Testis (tissue), 3 donors: ENCODE measurements around the gene CRELD1. TPM values are rescaled to one million over a fixed set of nuclear protein-coding genes. Genes with fewer than 3 reads are reported as not detected.

Experiments
- DNase-seq: peaks from one replicate; pipeline ENCODE4 v3.0.0-alpha.2; 2019
- H3K27ac ChIP-seq, 2 donors: fragments of 200-600 bp; sonication (generic); one replicate each; pipeline ENCODE4 v1.5.1; 2019
- H3K27me3 ChIP-seq: fragments of 200-600 bp; sonication (generic); one replicate; pipeline ENCODE4 v1.5.1; 2019
- H3K36me3 ChIP-seq: fragments of 200-600 bp; sonication (generic); one replicate; pipeline ENCODE4 v1.5.1; 2017; ENCODE audit warnings: low read depth; ENCODE audit errors: missing control alignments
- H3K4me1 ChIP-seq: fragments of 200-600 bp; sonication (generic); one replicate; pipeline ENCODE4 v1.5.1; 2019
- H3K4me3 ChIP-seq, 2 donors: fragments of 200-600 bp; sonication (generic); one replicate each; pipeline ENCODE4 v1.5.1; 2017 to 2019
- H3K9me3 ChIP-seq: fragments of 200-600 bp; sonication (generic); one replicate; pipeline ENCODE4 v1.5.1; 2017
- POLR2A ChIP-seq: fragments of 450-650 bp; IDR thresholded peaks from one replicate; pipeline ENCODE4 v1.6.1; 2017; ENCODE audit warnings: antibody characterized with exemption, mild to moderate bottlenecking, moderate library complexity
- WGBS, 2 donors: methylation state at CpG; one replicate each; pipeline ENCODE4 v1.1.5; 2018; 5-methylcytosine and 5-hydroxymethylcytosine counted together
- intact Hi-C: fragments of 100-400 bp; cut with DNase I; formaldehyde crosslinking; loops from one replicate; pipeline ENCODE4 v1.15.1; 2023; ENCODE audit warnings: low total_unique reads
- polyA plus RNA-seq: library from polyadenylated mRNA; stranded (reverse); fragments of 350-450 nt; fragmentation: Illumina TruSeq; extraction: RNeasy Lipid Tissue Mini Kit (QIAGEN cat#74804); gene quantifications from one replicate; pipeline ENCODE4 v1.2.3, GENCODE V29; 2014; ENCODE audit warnings: low read depth, low replicate concordance; ENCODE audit not compliant: insufficient read depth
- small RNA-seq, 2 donors: library from RNA; depleted of rRNA; stranded (forward); fragments of <200 nt; gene quantifications; one replicate each; pipeline ENCODE3, GENCODE V24; 2016
- total RNA-seq, 2 donors: library from RNA; depleted of rRNA; stranded (reverse); fragments of >200 nt; gene quantifications; one replicate each; pipeline ENCODE4 v1.2.3, GENCODE V29; 2016
- TF ChIP-seq, protein P1 (sequence below), 3 experiments: fragments of 450-650 bp in 2 of 3; fragments of 200-600 bp in 1 of 3; sonication (generic) in 1 of 3; IDR thresholded peaks; one replicate each; pipeline ENCODE4 v1.5.1; 2016 to 2019; ENCODE audit warnings: antibody characterized with exemption in 3 of 3, mild to moderate bottlenecking in 2 of 3, moderate library complexity in 1 of 3

CRELD1 gene
- total and polyA plus RNA-seq, 3 donors from 2014 or later, result 34.9 to 65.7 (median 37.1) TPM

- H3K36me3 ChIP-seq, result no peaks in the 10 kb centered on the region
- no peaks in the 10 kb centered on the region for H3K9me3 ChIP-seq
- no peak overlapping the region for H3K4me3 ChIP-seq
- intact Hi-C loops, result no loop called here
- WGBS, 2 donors, result 74 to 81% methylated on average over 2 of the region's 2 CpGs
- TF ChIP-seq, protein P1, sequence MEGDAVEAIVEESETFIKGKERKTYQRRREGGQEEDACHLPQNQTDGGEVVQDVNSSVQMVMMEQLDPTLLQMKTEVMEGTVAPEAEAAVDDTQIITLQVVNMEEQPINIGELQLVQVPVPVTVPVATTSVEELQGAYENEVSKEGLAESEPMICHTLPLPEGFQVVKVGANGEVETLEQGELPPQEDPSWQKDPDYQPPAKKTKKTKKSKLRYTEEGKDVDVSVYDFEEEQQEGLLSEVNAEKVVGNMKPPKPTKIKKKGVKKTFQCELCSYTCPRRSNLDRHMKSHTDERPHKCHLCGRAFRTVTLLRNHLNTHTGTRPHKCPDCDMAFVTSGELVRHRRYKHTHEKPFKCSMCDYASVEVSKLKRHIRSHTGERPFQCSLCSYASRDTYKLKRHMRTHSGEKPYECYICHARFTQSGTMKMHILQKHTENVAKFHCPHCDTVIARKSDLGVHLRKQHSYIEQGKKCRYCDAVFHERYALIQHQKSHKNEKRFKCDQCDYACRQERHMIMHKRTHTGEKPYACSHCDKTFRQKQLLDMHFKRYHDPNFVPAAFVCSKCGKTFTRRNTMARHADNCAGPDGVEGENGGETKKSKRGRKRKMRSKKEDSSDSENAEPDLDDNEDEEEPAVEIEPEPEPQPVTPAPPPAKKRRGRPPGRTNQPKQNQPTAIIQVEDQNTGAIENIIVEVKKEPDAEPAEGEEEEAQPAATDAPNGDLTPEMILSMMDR (IDR thresholded peaks at IDR 0.05), result no peak
- no peak for TF ChIP-seq POLR2A
- no peaks in the 10 kb centered on the region for H3K27me3 ChIP-seq
- DNase-seq, result no peak
- no peaks in the 10 kb centered on the region for H3K4me1 ChIP-seq
- no peak overlapping the region for H3K27ac ChIP-seq
Measured at GRCh38 chr3:9980251-9980650, 46.6 kb downstream of the CRELD1 start.

- DNase-seq, result no peak
- Histone ChIP-seq H3K36me3 (no peaks in the 10 kb centered on the region), H3K4me1 (peaks cover 12% of the 10 kb centered on the region), H3K4me3 (peak overlapping the region; percentile 81 to 93), H3K9me3 (no peaks in the 10 kb centered on the region), H3K27ac (peak overlapping the region; percentile 62 to 72), H3K27me3 (no peaks in the 10 kb centered on the region)
- TF ChIP-seq, protein P1 (IDR thresholded peaks at IDR 0.05), result no peak
- TF ChIP-seq POLR2A, result no peak
- intact Hi-C loops, result no loop called here
- 0 to 1% methylated on average over 17 of the region's 17 CpGs for WGBS, 2 donors
Measured at GRCh38 chr3:9986230-9986725, 52.6 kb downstream of the CRELD1 start.

DNA sequence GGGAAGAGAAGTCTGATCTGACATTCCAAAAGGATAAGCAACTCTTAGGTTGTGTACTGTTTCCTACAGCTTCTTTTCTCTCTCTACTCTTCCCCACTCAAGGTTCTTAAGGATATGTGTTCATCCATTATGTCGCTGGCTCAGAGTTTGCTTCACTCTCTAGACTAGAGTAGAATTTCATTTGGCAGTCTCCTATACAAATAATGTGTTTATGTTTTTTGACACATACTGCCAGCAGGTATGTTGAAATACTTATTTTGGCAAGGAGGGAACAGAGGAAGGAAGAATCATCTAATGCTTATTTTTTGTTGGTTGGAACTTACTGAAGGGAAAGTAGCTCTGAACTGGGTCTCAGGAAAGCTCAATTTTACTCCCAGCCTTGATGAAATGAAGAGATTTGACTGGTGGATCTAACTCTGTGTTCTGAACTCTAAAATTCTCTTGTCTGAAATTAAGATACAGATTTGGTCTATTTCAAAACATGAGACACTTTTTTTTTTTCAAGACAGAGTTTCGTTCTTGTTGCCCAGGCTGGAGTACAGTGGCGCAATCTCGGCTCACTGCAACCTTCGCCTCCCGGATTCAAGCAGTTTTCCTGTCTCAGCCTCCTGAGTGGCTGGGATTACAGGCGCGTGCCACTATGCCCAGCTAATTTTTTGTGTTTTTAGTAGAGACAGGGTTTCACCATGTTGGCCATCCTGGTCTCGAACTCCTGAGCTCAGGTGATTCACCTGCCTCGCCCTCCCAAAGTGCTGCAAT lies 60.6 kb downstream of the CRELD1 start:
- Histone ChIP-seq H3K27me3 (no peaks in the 10 kb centered on the region), H3K27ac (no peak overlapping the region), H3K36me3 (no peaks in the 10 kb centered on the region), H3K4me3 (no peak overlapping the region), H3K9me3 (no peaks in the 10 kb centered on the region), H3K4me1 (no peaks in the 10 kb centered on the region)
- DNase-seq, result no peak
- WGBS, 2 donors, result 94 to 97% methylated on average over 10 of the region's 10 CpGs
- intact Hi-C loops, result no loop called here
- no peak for TF ChIP-seq POLR2A
- TF ChIP-seq, protein P1 (IDR thresholded peaks at IDR 0.05), result no peak

Small RNAs within 50 kb of the gene (small RNA-seq; reads per million reads assigned to genes)
- gene RNU6-882P, result 0 reads per million in 2 donors

Other genes starting within 250 kb of the CRELD1 start
- gene CPNE9, start 230.0 kb upstream of the CRELD1 start, total RNA-seq, result 1 to 10 TPM in 1 of 2 donors, under 1 TPM in 1; 0.31 to 1.4 TPM
- 1.3 TPM for gene CPNE9, start 230.0 kb upstream of the CRELD1 start, polyA plus RNA-seq
- gene BRPF1, start 202.1 kb upstream of the CRELD1 start, total RNA-seq, result 10 to 100 TPM; 55.1 to 58.4 TPM
- gene BRPF1, start 202.1 kb upstream of the CRELD1 start, polyA plus RNA-seq, result 47.4 TPM
- gene OGG1, start 183.9 kb upstream of the CRELD1 start, total RNA-seq, result 10 to 100 TPM; 30.3 to 36.4 TPM
- 18.8 TPM for gene OGG1, start 183.9 kb upstream of the CRELD1 start, polyA plus RNA-seq
- 100 to 1,000 TPM; 127 to 185 TPM for gene CAMK1, start 163.9 kb upstream of the CRELD1 start, total RNA-seq
- gene CAMK1, start 163.9 kb upstream of the CRELD1 start, polyA plus RNA-seq, result 62.7 TPM
- gene TADA3, start 141.4 kb upstream of the CRELD1 start, total RNA-seq, result 100 to 1,000 TPM in 1 of 2 donors, 10 to 100 TPM in 1; 94.6 to 123 TPM
- gene TADA3, start 141.4 kb upstream of the CRELD1 start, polyA plus RNA-seq, result 123 TPM
- 100 to 1,000 TPM; 108 to 124 TPM for gene ARPC4, start 140.8 kb upstream of the CRELD1 start, total RNA-seq
- 99.6 TPM for gene ARPC4, start 140.8 kb upstream of the CRELD1 start, polyA plus RNA-seq
- gene TTLL3, start 123.6 kb upstream of the CRELD1 start, total RNA-seq, result 100 to 1,000 TPM; 142 to 163 TPM
- 104 TPM for gene TTLL3, start 123.6 kb upstream of the CRELD1 start, polyA plus RNA-seq
- 10 to 100 TPM; 53.3 to 63.4 TPM for gene RPUSD3, start 89.8 kb upstream of the CRELD1 start, total RNA-seq
- gene RPUSD3, start 89.8 kb upstream of the CRELD1 start, polyA plus RNA-seq, result 124 TPM
- 1 to 10 TPM; 1.1 to 1.6 TPM for gene CIDEC, start 53.6 kb upstream of the CRELD1 start, total RNA-seq
- 2.9 TPM for gene CIDEC, start 53.6 kb upstream of the CRELD1 start, polyA plus RNA-seq
- gene JAGN1, start 43.2 kb upstream of the CRELD1 start, total RNA-seq, result 10 to 100 TPM; 33.3 to 39.8 TPM
- 36.0 TPM for gene JAGN1, start 43.2 kb upstream of the CRELD1 start, polyA plus RNA-seq
- gene IL17RE, start 31.0 kb upstream of the CRELD1 start, total RNA-seq, result under 1 TPM; 0.43 to 0.79 TPM
- gene IL17RE, start 31.0 kb upstream of the CRELD1 start, polyA plus RNA-seq, result 1.8 TPM
- 10 to 100 TPM; 21.0 to 26.1 TPM for gene IL17RC, start 16.7 kb upstream of the CRELD1 start, total RNA-seq
- gene IL17RC, start 16.7 kb upstream of the CRELD1 start, polyA plus RNA-seq, result 12.0 TPM
- 1 to 10 TPM; 6.6 to 7.2 TPM for gene PRRT3, start 18.6 kb downstream of the CRELD1 start, total RNA-seq
- 7.6 TPM for gene PRRT3, start 18.6 kb downstream of the CRELD1 start, polyA plus RNA-seq
- 10 to 100 TPM; 64.2 to 72.5 TPM for gene EMC3, start 53.0 kb downstream of the CRELD1 start, total RNA-seq
- 270 TPM for gene EMC3, start 53.0 kb downstream of the CRELD1 start, polyA plus RNA-seq
- 10 to 100 TPM; 23.7 to 41.6 TPM for gene FANCD2, start 92.6 kb downstream of the CRELD1 start, total RNA-seq
- 38.5 TPM for gene FANCD2, start 92.6 kb downstream of the CRELD1 start, polyA plus RNA-seq
- gene FANCD2OS, start 174.4 kb downstream of the CRELD1 start, total RNA-seq, result 10 to 100 TPM; 14.3 to 25.8 TPM
- gene FANCD2OS, start 174.4 kb downstream of the CRELD1 start, polyA plus RNA-seq, result 118 TPM
- gene BRK1, start 181.8 kb downstream of the CRELD1 start, total RNA-seq, result 100 to 1,000 TPM; 145 to 157 TPM
- 250 TPM for gene BRK1, start 181.8 kb downstream of the CRELD1 start, polyA plus RNA-seq
- gene VHL, start 207.9 kb downstream of the CRELD1 start, total RNA-seq, result 10 to 100 TPM; 61.2 to 73.0 TPM
- 39.6 TPM for gene VHL, start 207.9 kb downstream of the CRELD1 start, polyA plus RNA-seq
- gene IRAK2, start 231.1 kb downstream of the CRELD1 start, total RNA-seq, result 1 to 10 TPM; 3.7 to 3.8 TPM
- gene IRAK2, start 231.1 kb downstream of the CRELD1 start, polyA plus RNA-seq, result 2.1 TPM